Epidermal melanocyte (primary cell): ENCODE measurements around the gene MME.

Experiments used
- DNase-seq: peaks from one replicate; pipeline ENCODE4 v3.0.0; 2011; ENCODE audit warnings: low spot score; ENCODE audit not compliant: insufficient read length

The MME gene

GRCh38 chr3:155231792-155232191 is 151.7 kb downstream of the MME start:
- DNase-seq, result no peak

GRCh38 chr3:155232605-155233004 is 152.5 kb downstream of the MME start:
- DNase-seq, result peak; percentile 17

- no peak for DNase-seq
These were observed 153.1 kb downstream of the MME start for GRCh38 chr3:155233213-155233612.
